Heart left ventricle (tissue), 13 donors: Measurements from ENCODE around the gene RFESD.

Experiments
- POLR2A ChIP-seq, 2 donors: fragments of 450-650 bp; IDR thresholded peaks; one replicate each; pipeline ENCODE4 v1.6.1; 2017; ENCODE audit warnings: antibody characterized with exemption in 2 of 2, mild to moderate bottlenecking in 2 of 2, moderate library complexity in 2 of 2
- TF ChIP-seq, protein P1 (sequence below), 12 donors: fragments of 200-600 bp; sonication (generic) in 4 of 12; IDR thresholded peaks; one replicate each; pipeline versions ENCODE4 v1.5.0 to v1.8.0; 2018 to 2022; ENCODE audit warnings: antibody characterized with exemption in 12 of 12, mild to moderate bottlenecking in 5 of 12
- donor health status: ischemic (EF 13 %, LVEDD 7.1; RV severe dilation, severe dysfunction).
- donor health status: DM: no; HTN: yes; CAD: no.
- donor health status: DM: no; HTN: no; CAD: no.
- donor health status: ischemic (EF 25% LVEDD 6.9; RV normal size, moderate dysfunction).
- donor health status: ischemic (EF 25% LVEDD 5.7; RV mildly dilated, moderate dysfunction).
- donor health status: ischemic (EF 35%, LVEDD 5.7; RV mildly dilated, moderate dysfunction).
- donor health status: nonischemic (EF 11% LVEDD 7.7; RV severe dilation, severe dysfunction).
- donor health status: DM: yes; HTN: yes; CAD: no.
- donor health status: PGD.
- donor health status: ischemic (EF 29% LVEDD 5.4; RV normal size, mild dysfunction).
- donor health status: nonischemic (EF 23%, LVEDD 6.1; RV moderate dilation, normal function).

DNA sequence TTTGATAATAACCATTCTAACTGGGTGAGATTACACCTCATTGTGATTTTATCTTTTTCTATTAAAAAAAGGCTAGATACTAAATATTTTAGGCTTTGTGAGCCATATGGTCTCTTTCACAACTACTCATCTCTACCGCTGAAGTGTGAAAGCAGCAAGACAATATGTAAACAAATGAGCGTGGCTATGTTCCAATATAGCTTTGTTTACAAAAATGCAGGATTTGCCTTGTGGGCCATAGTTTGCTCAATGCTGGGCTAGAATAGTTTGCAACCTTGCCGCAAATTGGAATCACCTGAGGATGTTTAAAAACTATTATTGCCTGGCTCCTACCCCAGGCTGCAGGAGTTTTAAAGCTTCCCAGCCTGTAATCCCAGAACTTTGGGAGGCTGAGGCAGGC, 36.9 kb upstream of the RFESD start:
- TF ChIP-seq, protein P1, sequence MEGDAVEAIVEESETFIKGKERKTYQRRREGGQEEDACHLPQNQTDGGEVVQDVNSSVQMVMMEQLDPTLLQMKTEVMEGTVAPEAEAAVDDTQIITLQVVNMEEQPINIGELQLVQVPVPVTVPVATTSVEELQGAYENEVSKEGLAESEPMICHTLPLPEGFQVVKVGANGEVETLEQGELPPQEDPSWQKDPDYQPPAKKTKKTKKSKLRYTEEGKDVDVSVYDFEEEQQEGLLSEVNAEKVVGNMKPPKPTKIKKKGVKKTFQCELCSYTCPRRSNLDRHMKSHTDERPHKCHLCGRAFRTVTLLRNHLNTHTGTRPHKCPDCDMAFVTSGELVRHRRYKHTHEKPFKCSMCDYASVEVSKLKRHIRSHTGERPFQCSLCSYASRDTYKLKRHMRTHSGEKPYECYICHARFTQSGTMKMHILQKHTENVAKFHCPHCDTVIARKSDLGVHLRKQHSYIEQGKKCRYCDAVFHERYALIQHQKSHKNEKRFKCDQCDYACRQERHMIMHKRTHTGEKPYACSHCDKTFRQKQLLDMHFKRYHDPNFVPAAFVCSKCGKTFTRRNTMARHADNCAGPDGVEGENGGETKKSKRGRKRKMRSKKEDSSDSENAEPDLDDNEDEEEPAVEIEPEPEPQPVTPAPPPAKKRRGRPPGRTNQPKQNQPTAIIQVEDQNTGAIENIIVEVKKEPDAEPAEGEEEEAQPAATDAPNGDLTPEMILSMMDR (IDR thresholded peaks at IDR 0.05): no peak
- TF ChIP-seq POLR2A (IDR thresholded peaks at IDR 0.05): no peak
